ENCODE measurements around the gene TNFRSF18. TPM values are rescaled to one million over a fixed set of nuclear protein-coding genes. Genes with fewer than 3 reads are reported as not detected.

The TNFRSF18 gene
- total and polyA plus RNA-seq, 10 of the 15 experiments (the other 5 are each of a cell fraction or from before 2014, with no cell fraction given), result 0.18 to 7.5 (median 1.5) TPM; not detected in 1

DNA sequence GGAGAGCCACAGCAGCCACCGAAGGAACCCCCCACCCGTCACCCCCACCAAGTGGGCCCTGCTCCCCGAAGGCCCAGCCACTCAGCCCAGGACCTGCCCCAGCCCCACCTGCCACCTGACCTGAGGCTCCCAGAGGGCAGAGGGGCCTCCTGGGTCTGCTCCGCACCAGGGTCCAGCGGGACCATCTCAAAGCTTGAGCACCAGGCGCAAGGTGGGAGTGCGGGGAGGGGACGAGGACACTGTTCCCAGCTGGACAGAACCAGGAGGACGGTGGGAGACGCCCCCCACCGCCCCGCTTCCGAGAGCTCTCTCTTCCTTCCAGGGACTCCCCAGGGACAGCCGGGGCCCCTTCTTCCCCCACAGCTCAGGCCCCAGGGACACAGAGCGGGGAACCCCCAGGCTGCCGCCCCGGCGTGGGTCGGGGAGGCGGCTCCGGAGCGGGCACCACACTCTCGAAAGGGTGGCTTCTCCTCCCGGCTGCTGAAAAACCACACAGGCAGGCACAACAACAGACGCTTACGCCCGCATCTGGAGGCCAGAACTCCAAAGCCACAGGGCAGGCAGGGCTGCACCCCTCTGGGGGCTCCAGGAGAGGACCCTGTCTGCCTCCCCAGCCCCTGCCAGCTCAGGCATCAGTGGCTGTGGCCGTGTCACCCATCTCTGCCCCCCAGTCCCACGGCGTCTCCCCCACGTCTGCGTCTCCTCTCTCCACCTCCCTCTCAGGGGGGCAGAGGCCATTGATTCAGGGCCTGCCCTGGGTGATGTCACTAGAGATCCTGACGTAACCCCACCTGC is 34.6 kb downstream of the TNFRSF18 start (continued):
- peak; percentile 43; the same call in 1 of the 2 replicates for TF ChIP-seq MTA2 (IDR thresholded peaks at IDR 0.05; ENCODE audit: low read depth)
- TF ChIP-seq NR2F1 (conservative IDR thresholded peaks at IDR 0.05), result peak; percentile 61; the same call in 1 of the 2 replicates
- peak; percentile 96 for TF ChIP-seq GATAD2B (conservative IDR thresholded peaks at IDR 0.05; ENCODE audit: low read depth)
- no peak for TF ChIP-seq TCF7 (IDR thresholded peaks at IDR 0.05; ENCODE audit: borderline replicate concordance)
- no peak for TF ChIP-seq CHD4 (IDR thresholded peaks at IDR 0.05)
- no peak for TF ChIP-seq SMC3 (IDR thresholded peaks at IDR 0.05; ENCODE audit: borderline replicate concordance, low read length)
- TF ChIP-seq SPI1 (IDR thresholded peaks at IDR 0.05; ENCODE audit: borderline replicate concordance, insufficient read depth, low read depth, low read length), result no peak
- no peak for TF ChIP-seq POLR2AphosphoS2 (IDR thresholded peaks at IDR 0.05; ENCODE audit: low read depth, low read length)
- no peak for TF ChIP-seq ZNF274 (IDR thresholded peaks at IDR 0.05; ENCODE audit: insufficient read depth, insufficient read length)
- TF ChIP-seq BHLHE40 (IDR thresholded peaks at IDR 0.05; ENCODE audit: borderline replicate concordance in 1 of 2, low read depth in 2 of 2, low read length in 1 of 2), result peak; percentile 26 to 51; a peak in 2 of 4 replicates
- no peak for TF ChIP-seq SMAD1 (IDR thresholded peaks at IDR 0.05; ENCODE audit: low read depth, partially characterized antibody)
- no peak for TF ChIP-seq MYB (IDR thresholded peaks at IDR 0.05; ENCODE audit: borderline replicate concordance, low read depth, low read length)
- TF ChIP-seq RAD21 (IDR thresholded peaks at IDR 0.05; ENCODE audit: insufficient read depth, low read depth, low read length), result no peak
- no peak for TF ChIP-seq FOS (IDR thresholded peaks at IDR 0.05; ENCODE audit: borderline replicate concordance, extremely low read depth, insufficient read length)
- no peak for TF ChIP-seq JUND (IDR thresholded peaks at IDR 0.05; ENCODE audit: low read depth, low read length)
- TF ChIP-seq, protein P1, sequence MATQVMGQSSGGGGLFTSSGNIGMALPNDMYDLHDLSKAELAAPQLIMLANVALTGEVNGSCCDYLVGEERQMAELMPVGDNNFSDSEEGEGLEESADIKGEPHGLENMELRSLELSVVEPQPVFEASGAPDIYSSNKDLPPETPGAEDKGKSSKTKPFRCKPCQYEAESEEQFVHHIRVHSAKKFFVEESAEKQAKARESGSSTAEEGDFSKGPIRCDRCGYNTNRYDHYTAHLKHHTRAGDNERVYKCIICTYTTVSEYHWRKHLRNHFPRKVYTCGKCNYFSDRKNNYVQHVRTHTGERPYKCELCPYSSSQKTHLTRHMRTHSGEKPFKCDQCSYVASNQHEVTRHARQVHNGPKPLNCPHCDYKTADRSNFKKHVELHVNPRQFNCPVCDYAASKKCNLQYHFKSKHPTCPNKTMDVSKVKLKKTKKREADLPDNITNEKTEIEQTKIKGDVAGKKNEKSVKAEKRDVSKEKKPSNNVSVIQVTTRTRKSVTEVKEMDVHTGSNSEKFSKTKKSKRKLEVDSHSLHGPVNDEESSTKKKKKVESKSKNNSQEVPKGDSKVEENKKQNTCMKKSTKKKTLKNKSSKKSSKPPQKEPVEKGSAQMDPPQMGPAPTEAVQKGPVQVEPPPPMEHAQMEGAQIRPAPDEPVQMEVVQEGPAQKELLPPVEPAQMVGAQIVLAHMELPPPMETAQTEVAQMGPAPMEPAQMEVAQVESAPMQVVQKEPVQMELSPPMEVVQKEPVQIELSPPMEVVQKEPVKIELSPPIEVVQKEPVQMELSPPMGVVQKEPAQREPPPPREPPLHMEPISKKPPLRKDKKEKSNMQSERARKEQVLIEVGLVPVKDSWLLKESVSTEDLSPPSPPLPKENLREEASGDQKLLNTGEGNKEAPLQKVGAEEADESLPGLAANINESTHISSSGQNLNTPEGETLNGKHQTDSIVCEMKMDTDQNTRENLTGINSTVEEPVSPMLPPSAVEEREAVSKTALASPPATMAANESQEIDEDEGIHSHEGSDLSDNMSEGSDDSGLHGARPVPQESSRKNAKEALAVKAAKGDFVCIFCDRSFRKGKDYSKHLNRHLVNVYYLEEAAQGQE (IDR thresholded peaks at IDR 0.05; ENCODE audit: low read depth, low read length), result no peak
- no peak for TF ChIP-seq YY1 (IDR thresholded peaks at IDR 0.05; ENCODE audit: low read depth, low read length)
- TF ChIP-seq KDM1A (IDR thresholded peaks at IDR 0.05; ENCODE audit: borderline replicate concordance), result no peak
- TF ChIP-seq MYC (IDR thresholded peaks at IDR 0.05; ENCODE audit: insufficient read depth, insufficient read length, insufficient replicate concordance, low read length, severe bottlenecking), result no peak
- TF ChIP-seq, protein P2, sequence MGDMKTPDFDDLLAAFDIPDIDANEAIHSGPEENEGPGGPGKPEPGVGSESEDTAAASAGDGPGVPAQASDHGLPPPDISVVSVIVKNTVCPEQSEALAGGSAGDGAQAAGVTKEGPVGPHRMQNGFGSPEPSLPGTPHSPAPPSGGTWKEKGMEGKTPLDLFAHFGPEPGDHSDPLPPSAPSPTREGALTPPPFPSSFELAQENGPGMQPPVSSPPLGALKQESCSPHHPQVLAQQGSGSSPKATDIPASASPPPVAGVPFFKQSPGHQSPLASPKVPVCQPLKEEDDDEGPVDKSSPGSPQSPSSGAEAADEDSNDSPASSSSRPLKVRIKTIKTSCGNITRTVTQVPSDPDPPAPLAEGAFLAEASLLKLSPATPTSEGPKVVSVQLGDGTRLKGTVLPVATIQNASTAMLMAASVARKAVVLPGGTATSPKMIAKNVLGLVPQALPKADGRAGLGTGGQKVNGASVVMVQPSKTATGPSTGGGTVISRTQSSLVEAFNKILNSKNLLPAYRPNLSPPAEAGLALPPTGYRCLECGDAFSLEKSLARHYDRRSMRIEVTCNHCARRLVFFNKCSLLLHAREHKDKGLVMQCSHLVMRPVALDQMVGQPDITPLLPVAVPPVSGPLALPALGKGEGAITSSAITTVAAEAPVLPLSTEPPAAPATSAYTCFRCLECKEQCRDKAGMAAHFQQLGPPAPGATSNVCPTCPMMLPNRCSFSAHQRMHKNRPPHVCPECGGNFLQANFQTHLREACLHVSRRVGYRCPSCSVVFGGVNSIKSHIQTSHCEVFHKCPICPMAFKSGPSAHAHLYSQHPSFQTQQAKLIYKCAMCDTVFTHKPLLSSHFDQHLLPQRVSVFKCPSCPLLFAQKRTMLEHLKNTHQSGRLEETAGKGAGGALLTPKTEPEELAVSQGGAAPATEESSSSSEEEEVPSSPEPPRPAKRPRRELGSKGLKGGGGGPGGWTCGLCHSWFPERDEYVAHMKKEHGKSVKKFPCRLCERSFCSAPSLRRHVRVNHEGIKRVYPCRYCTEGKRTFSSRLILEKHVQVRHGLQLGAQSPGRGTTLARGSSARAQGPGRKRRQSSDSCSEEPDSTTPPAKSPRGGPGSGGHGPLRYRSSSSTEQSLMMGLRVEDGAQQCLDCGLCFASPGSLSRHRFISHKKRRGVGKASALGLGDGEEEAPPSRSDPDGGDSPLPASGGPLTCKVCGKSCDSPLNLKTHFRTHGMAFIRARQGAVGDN (IDR thresholded peaks at IDR 0.05), result 0 out of 2 replicates have a peak, but pooled peaks have one; percentile 21
- TF ChIP-seq, protein P3, sequence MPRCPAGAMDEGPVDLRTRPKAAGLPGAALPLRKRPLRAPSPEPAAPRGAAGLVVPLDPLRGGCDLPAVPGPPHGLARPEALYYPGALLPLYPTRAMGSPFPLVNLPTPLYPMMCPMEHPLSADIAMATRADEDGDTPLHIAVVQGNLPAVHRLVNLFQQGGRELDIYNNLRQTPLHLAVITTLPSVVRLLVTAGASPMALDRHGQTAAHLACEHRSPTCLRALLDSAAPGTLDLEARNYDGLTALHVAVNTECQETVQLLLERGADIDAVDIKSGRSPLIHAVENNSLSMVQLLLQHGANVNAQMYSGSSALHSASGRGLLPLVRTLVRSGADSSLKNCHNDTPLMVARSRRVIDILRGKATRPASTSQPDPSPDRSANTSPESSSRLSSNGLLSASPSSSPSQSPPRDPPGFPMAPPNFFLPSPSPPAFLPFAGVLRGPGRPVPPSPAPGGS (IDR thresholded peaks at IDR 0.05; ENCODE audit: borderline replicate concordance, insufficient read depth, low read depth, low read length, poor library complexity, severe bottlenecking), result peak; percentile 39
